NCI-H2107 treated with DMSO at 0.1 percent for 48 hours (cell line): Measurements from ENCODE around the gene UNC119.

Source experiments
- DNase-seq: peaks from one replicate; lab custom pipeline; 2025; ENCODE audit not compliant: unreplicated experiment; lab: John Stamatoyannopoulos, UW

Gene UNC119

GRCh38 chr17:28499684-28500357 lies 52.6 kb downstream of the UNC119 start:
- DNase-seq = no peak

GRCh38 chr17:28499364-28499664 lies 53.1 kb downstream of the UNC119 start:
- no peak for DNase-seq

GRCh38 chr17:28498652-28499363 lies 53.6 kb downstream of the UNC119 start:
- no peak for DNase-seq

- no peak for DNase-seq
Observed at GRCh38 chr17:28497931-28498330, 54.5 kb downstream of the UNC119 start.
